GM23248 (cell line): ENCODE measurements around the gene MTCL1. TPM values are rescaled to one million over a fixed set of nuclear protein-coding genes. Genes with fewer than 3 reads are reported as not detected.

Experiments
- DNase-seq: peaks from one replicate; pipeline ENCODE4 v3.0.0-alpha.2; 2015
- H2AFZ ChIP-seq: fragments of 200-600 bp; sonication (generic); 2 replicates; pipeline ENCODE4 v1.6.1; 2016; ENCODE audit warnings: antibody characterized with exemption
- H3F3A ChIP-seq: fragments of 200-600 bp; sonication (generic); 2 replicates; pipeline ENCODE4 v1.6.1; 2016; ENCODE audit warnings: mild to moderate bottlenecking, antibody characterized with exemption, mixed run types; ENCODE audit not compliant: insufficient read depth
- H3K27ac ChIP-seq: fragments of 200-600 bp; sonication (generic); 2 replicates; pipeline ENCODE4 v1.5.1; 2016; ENCODE audit warnings: mild to moderate bottlenecking
- H3K27me3 ChIP-seq: fragments of 200-600 bp; sonication (generic); replicated peaks from 2 replicates; pipeline ENCODE4 v1.6.1; 2016; ENCODE audit warnings: mild to moderate bottlenecking; ENCODE audit not compliant: insufficient read depth
- H3K36me3 ChIP-seq: fragments of 200-600 bp; sonication (generic); 2 replicates; pipeline ENCODE4 v1.6.1; 2016; ENCODE audit warnings: low read depth, mild to moderate bottlenecking
- H3K4me1 ChIP-seq: fragments of 200-600 bp; sonication (generic); 2 replicates; pipeline ENCODE4 v1.6.1; 2016; ENCODE audit warnings: mild to moderate bottlenecking; ENCODE audit not compliant: insufficient read depth
- H3K4me2 ChIP-seq: fragments of 200-600 bp; sonication (generic); one replicate; pipeline ENCODE4 v1.6.1; 2016; ENCODE audit warnings: mild to moderate bottlenecking; ENCODE audit not compliant: unreplicated experiment
- H3K4me3 ChIP-seq: fragments of 200-600 bp; sonication (generic); 2 replicates; pipeline ENCODE4 v1.5.1; 2016; ENCODE audit warnings: mild to moderate bottlenecking
- H3K79me2 ChIP-seq: fragments of 200-600 bp; sonication (generic); 2 replicates; pipeline ENCODE4 v1.6.1; 2016; ENCODE audit warnings: mild to moderate bottlenecking; ENCODE audit not compliant: insufficient read depth
- H3K9ac ChIP-seq: fragments of 200-600 bp; sonication (generic); 2 replicates; pipeline ENCODE4 v1.6.1; 2016; ENCODE audit warnings: mild to moderate bottlenecking
- H3K9me2 ChIP-seq: fragments of 200-600 bp; sonication (generic); 2 replicates; pipeline ENCODE4 v1.6.1; 2016; ENCODE audit warnings: mixed run types, mild to moderate bottlenecking, moderate library complexity; ENCODE audit not compliant: insufficient read depth
- H3K9me3 ChIP-seq: fragments of 200-600 bp; sonication (generic); one replicate; pipeline ENCODE4 v1.6.1; 2017; ENCODE audit warnings: low read depth
- H4K20me1 ChIP-seq: fragments of 200-600 bp; sonication (generic); 2 replicates; pipeline ENCODE4 v1.6.0; 2016; ENCODE audit not compliant: insufficient read depth
- EZH2 ChIP-seq: fragments of 200-600 bp; sonication (generic); IDR thresholded peaks from 2 replicates; pipeline ENCODE4 v1.6.1; 2018; ENCODE audit warnings: antibody characterized with exemption, mild to moderate bottlenecking; ENCODE audit not compliant: insufficient read depth, poor library complexity, severe bottlenecking
- EZH2phosphoT487 ChIP-seq: fragments of 200-600 bp; sonication (generic); IDR thresholded peaks from 2 replicates; pipeline ENCODE4 v1.6.1; 2018; ENCODE audit warnings: antibody characterized with exemption, moderate library complexity, mild to moderate bottlenecking, low read depth; ENCODE audit not compliant: insufficient read depth
- WGBS, 2 experiments: methylation state at CpG; one replicate each; pipeline ENCODE4 v1.1.6; 2015 to 2017; ENCODE audit warnings: low lambda C conversion rate in 2 of 2, low coverage in 1 of 2; ENCODE audit errors: missing lambda C conversion rate in 2 of 2; 5-methylcytosine and 5-hydroxymethylcytosine counted together
- in situ Hi-C: fragments of 300-500 bp; cut with MboI; formaldehyde crosslinking; loops from 2 replicates; pipeline ENCODE4 v1.15.0; 2020
- polyA plus RNA-seq: library from polyadenylated mRNA; unstranded; fragments of >200 nt; fragmentation: Nextera tagmentation; extraction: Ambion mirVana; gene quantifications from 2 replicates; pipeline ENCODE4 v1.2.1, GENCODE V29; 2016
- total RNA-seq: library from RNA; depleted of rRNA; stranded (reverse); fragments of >200 nt; shearing (Covaris generic); gene quantifications from 2 replicates; pipeline ENCODE4 v1.2.3, GENCODE V29; 2014

MTCL1 gene
- total and polyA plus RNA-seq, 2 experiments from 2014 or later, result 10.3 to 36.9 TPM

GRCh38 chr18:8688816-8689215, 16.5 kb upstream of the MTCL1 start:
- DNase-seq, result no peak
- H3F3A ChIP-seq, result no peaks in the 10 kb centered on the region
- TF ChIP-seq EZH2phosphoT487 (no peak), EZH2 (no peak)
- H3K27me3 ChIP-seq, result no peaks in the 10 kb centered on the region
- H3K9me2 ChIP-seq, result no peaks in the 10 kb centered on the region
- H3K27ac ChIP-seq, result no peak overlapping the region
- no peaks in the 10 kb centered on the region for H3K36me3 ChIP-seq
- in situ Hi-C loops, result no loop called here
- WGBS, 2 experiments, result 93 to 94% methylated on average over 8 of the region's 8 CpGs
- no peak overlapping the region for H3K4me3 ChIP-seq
- no peak overlapping the region for H3K9ac ChIP-seq
- no peak overlapping the region for H2AFZ ChIP-seq
- H3K9me3 ChIP-seq, result no peaks in the 10 kb centered on the region
- H3K4me2 ChIP-seq, result no peak overlapping the region
- H3K79me2 ChIP-seq, result no peaks in the 10 kb centered on the region
- H4K20me1 ChIP-seq, result no peaks in the 10 kb centered on the region
- H3K4me1 ChIP-seq, result peaks cover 13% of the 10 kb centered on the region

- Histone ChIP-seq H3K9ac (no peak overlapping the region), H3K4me1 (peaks cover 15% of the 10 kb centered on the region), H3K4me2 (no peak overlapping the region), H3K79me2 (no peaks in the 10 kb centered on the region), H3K27me3 (no peaks in the 10 kb centered on the region), H3K4me3 (no peak overlapping the region), H3K9me3 (no peaks in the 10 kb centered on the region), H4K20me1 (no peaks in the 10 kb centered on the region), H3F3A (no peaks in the 10 kb centered on the region), H2AFZ (no peak overlapping the region), H3K27ac (no peak overlapping the region), H3K36me3 (no peaks in the 10 kb centered on the region), H3K9me2 (no peaks in the 10 kb centered on the region)
- in situ Hi-C loops, result no loop called here
- TF ChIP-seq EZH2, result no peak
- TF ChIP-seq EZH2phosphoT487, result no peak
- DNase-seq, result no peak
- WGBS, 2 experiments, result 85 to 92% methylated on average over 13 of the region's 13 CpGs
Measured at GRCh38 chr18:8689517-8689916, 15.8 kb upstream of the MTCL1 start.

GRCh38 chr18:8694891-8695290, 10.5 kb upstream of the MTCL1 start:
- WGBS, 2 experiments, result 70 to 75% methylated on average over 7 to 10 of the region's 10 CpGs
- no peak for DNase-seq
- Histone ChIP-seq H3K4me3 (no peak overlapping the region), H3K9ac (no peak overlapping the region), H3K9me3 (no peaks in the 10 kb centered on the region), H4K20me1 (no peaks in the 10 kb centered on the region), H3K36me3 (no peaks in the 10 kb centered on the region), H3K79me2 (no peaks in the 10 kb centered on the region), H3K27ac (no peak overlapping the region), H3K27me3 (no peaks in the 10 kb centered on the region), H3K4me2 (no peak overlapping the region), H2AFZ (no peak overlapping the region), H3K4me1 (peaks cover 10% of the 10 kb centered on the region), H3K9me2 (no peaks in the 10 kb centered on the region), H3F3A (no peaks in the 10 kb centered on the region)
- in situ Hi-C loops, result no loop called here
- no peak for TF ChIP-seq EZH2phosphoT487
- no peak for TF ChIP-seq EZH2

- in situ Hi-C loops, result no loop called here
- WGBS, 2 experiments, result 62 to 66% methylated on average over 3 of the region's 3 CpGs
- no peaks in the 10 kb centered on the region for H3K9me2 ChIP-seq
Measured at GRCh38 chr18:8695932-8696517, 9.3 kb upstream of the MTCL1 start.

More at GRCh38 chr18:8695932-8696517, 9.3 kb upstream of the MTCL1 start:
- H4K20me1 ChIP-seq, result no peaks in the 10 kb centered on the region
- H3K36me3 ChIP-seq, result no peaks in the 10 kb centered on the region
- no peaks in the 10 kb centered on the region for H3K79me2 ChIP-seq
- no peaks in the 10 kb centered on the region for H3K9me3 ChIP-seq
- H3K9ac ChIP-seq, result no peak overlapping the region
- no peak overlapping the region for H3K27ac ChIP-seq
- H3K27me3 ChIP-seq, result no peaks in the 10 kb centered on the region
- no peak overlapping the region for H3K4me3 ChIP-seq
- H2AFZ ChIP-seq, result no peak overlapping the region
- H3F3A ChIP-seq, result peaks cover under 1% of the 10 kb centered on the region; the same call in 1 of the 2 replicates
- DNase-seq, result no peak
- H3K4me1 ChIP-seq, result peaks cover 15% of the 10 kb centered on the region
- no peak overlapping the region for H3K4me2 ChIP-seq
- TF ChIP-seq EZH2phosphoT487 (no peak), EZH2 (no peak)
